HepG2 (cell line): ENCODE data around the gene E2F1. TPM values are rescaled to one million over a fixed set of nuclear protein-coding genes. Genes with fewer than 3 reads are reported as not detected.

Experiments used
- AGO2 ChIP-seq: fragments of 200-400 bp; formaldehyde crosslinking; optimal IDR thresholded peaks from 2 replicates; pipeline ENCODE3; 2017; ENCODE audit warnings: mild to moderate bottlenecking, low read depth, low read length, moderate library complexity
- DZIP1 ChIP-seq: sonication (generic); formaldehyde crosslinking; IDR thresholded peaks from 2 replicates; pipeline ENCODE4 v1.5.0; 2020; ENCODE audit warnings: mild to moderate bottlenecking, missing genetic modification reagents
- HIVEP1 ChIP-seq: sonication (generic); formaldehyde crosslinking; IDR thresholded peaks from 2 replicates; pipeline ENCODE4 v1.4.0; 2020; ENCODE audit warnings: mild to moderate bottlenecking, missing genetic modification reagents
- HOXD1 ChIP-seq: sonication (generic); formaldehyde crosslinking; IDR thresholded peaks from 2 replicates; pipeline ENCODE4 v1.5.0; 2020; ENCODE audit warnings: missing genetic modification reagents
- IRF9 ChIP-seq: sonication (generic); formaldehyde crosslinking; IDR thresholded peaks from 2 replicates; pipeline ENCODE4 v1.8.0; 2022; ENCODE audit warnings: missing genetic modification reagents, mild to moderate bottlenecking, borderline replicate concordance
- KDM3A ChIP-seq: IDR thresholded peaks from 2 replicates; pipeline ENCODE4 v1.6.1; 2018; ENCODE audit warnings: low read depth, missing compliant biosample characterization
- MED13 ChIP-seq: sonication (generic); formaldehyde crosslinking; IDR thresholded peaks from 2 replicates; pipeline ENCODE4 v1.5.0; 2020; ENCODE audit warnings: missing genetic modification reagents
- MEIS1 ChIP-seq: sonication (generic); formaldehyde crosslinking; IDR thresholded peaks from 2 replicates; pipeline ENCODE4 v1.9.0; 2021; ENCODE audit warnings: mild to moderate bottlenecking, missing genetic modification reagents, moderate library complexity, borderline replicate concordance
- MTA1 ChIP-seq: sonication (generic); formaldehyde crosslinking; IDR thresholded peaks from 2 replicates; pipeline ENCODE4 v1.4.0; 2020; ENCODE audit warnings: missing genetic modification reagents, mild to moderate bottlenecking, borderline replicate concordance
- TP53 ChIP-seq: sonication (generic); formaldehyde crosslinking; conservative IDR thresholded peaks from 2 replicates; pipeline ENCODE4 v1.4.0; 2020; ENCODE audit warnings: missing genetic modification reagents
- ZBTB7A ChIP-seq: sonication (generic); formaldehyde crosslinking; IDR thresholded peaks from 2 replicates; pipeline ENCODE4 v1.8.0; 2022; ENCODE audit warnings: mild to moderate bottlenecking, missing genetic modification reagents
- ZFX ChIP-seq: sonication (generic); formaldehyde crosslinking; IDR thresholded peaks from 2 replicates; pipeline ENCODE4 v1.4.0; 2020; ENCODE audit warnings: mild to moderate bottlenecking, low read depth, missing genetic modification reagents, moderate library complexity
- ZNF407 ChIP-seq: sonication (generic); formaldehyde crosslinking; IDR thresholded peaks from one replicate; pipeline ENCODE4 v1.5.1; 2020; ENCODE audit warnings: mild to moderate bottlenecking, missing genetic modification reagents; ENCODE audit errors: not compliant biosample characterization
- ZNF44 ChIP-seq: sonication (generic); formaldehyde crosslinking; IDR thresholded peaks from 2 replicates; pipeline ENCODE4 v1.5.1; 2020; ENCODE audit warnings: mild to moderate bottlenecking, missing genetic modification reagents
- ZNF543 ChIP-seq: sonication (generic); formaldehyde crosslinking; IDR thresholded peaks from 2 replicates; pipeline ENCODE4 v1.4.0; 2020; ENCODE audit warnings: mild to moderate bottlenecking, missing genetic modification reagents
- ZNF563 ChIP-seq: sonication (generic); formaldehyde crosslinking; IDR thresholded peaks from 2 replicates; pipeline ENCODE4 v1.8.0; 2022; ENCODE audit warnings: mild to moderate bottlenecking, moderate library complexity, missing genetic modification reagents
- ZNF567 ChIP-seq: sonication (generic); formaldehyde crosslinking; IDR thresholded peaks from 2 replicates; pipeline ENCODE4 v1.8.1; 2023; ENCODE audit warnings: mild to moderate bottlenecking, missing genetic modification reagents, borderline replicate concordance
- ZNF788 ChIP-seq: sonication (generic); formaldehyde crosslinking; IDR thresholded peaks from 2 replicates; pipeline ENCODE4 v1.5.0; 2020; ENCODE audit warnings: mild to moderate bottlenecking, missing genetic modification reagents, borderline replicate concordance
- polyA plus RNA-seq, 8 experiments: library from polyadenylated mRNA; depleted of rRNA in 3 of 8; stranded (reverse) in 7 of 8; unstranded in 1 of 8; fragments of >200 nt; fragmentation: Illumina TruSeq in 4 of 8; extraction: Trizol in 4 of 8; gene quantifications; 2 replicates each; pipeline versions ENCODE4 v1.2.1 to v1.2.3, GENCODE V29; 2011 to 2016; ENCODE audit warnings: low read depth in 4 of 8, missing spikeins in 1 of 8, mixed read lengths in 1 of 8; ENCODE audit not compliant: insufficient read depth in 1 of 8
- total RNA-seq, 5 experiments: library from RNA; depleted of rRNA; stranded (reverse); fragments of >200 nt; fragmentation: Illumina TruSeq; extraction: Trizol; gene quantifications; 2 replicates each; pipeline ENCODE4 v1.2.3, GENCODE V29; 2016; ENCODE audit warnings: low read depth in 1 of 5

E2F1 gene
- total and polyA plus RNA-seq, 2 of the 13 experiments (the other 11 are each of a cell fraction or from before 2014, with no cell fraction given), result 25.5 to 39.4 TPM

- 0 out of 2 replicates have a peak, but pooled peaks have one; percentile 15 for TF ChIP-seq DZIP1 (CRISPR knock-in tag)
- no peak for TF ChIP-seq MTA1 (CRISPR knock-in tag)
- no peak for TF ChIP-seq MED13 (CRISPR knock-in tag)
- TF ChIP-seq IRF9 (CRISPR knock-in tag), result no peak
- TF ChIP-seq ZNF567, result no peak
- no peak for TF ChIP-seq ZNF788 (CRISPR knock-in tag)
- TF ChIP-seq ZNF44 (CRISPR knock-in tag), result no peak
- TF ChIP-seq HIVEP1, result no peak
- TF ChIP-seq ZNF543 (CRISPR knock-in tag), result no peak
- no peak for TF ChIP-seq ZNF563 (CRISPR knock-in tag)
- no peak for TF ChIP-seq HOXD1 (CRISPR knock-in tag)
- TF ChIP-seq ZNF407 (CRISPR knock-in tag), result peak; percentile 16
- TF ChIP-seq MEIS1, result no peak
- TF ChIP-seq ZFX, result 0 out of 2 replicates have a peak, but pooled peaks have one; percentile 18
- TF ChIP-seq AGO2, result peak; percentile 75
- no peak for TF ChIP-seq ZBTB7A (CRISPR knock-in tag)
- no peak for TF ChIP-seq TP53 (CRISPR knock-in tag)
- TF ChIP-seq KDM3A, result no peak
Measured at GRCh38 chr20:33656010-33656782, 30.0 kb downstream of the E2F1 start (continued).
